Measurements from ENCODE around the gene C4BPA.

Gene C4BPA

GRCh38 chr1:207084232-207084631 lies 19.8 kb upstream of the C4BPA start (continued):
- TF ChIP-seq ZNF311 (tag by site-specific recombination; IDR thresholded peaks at IDR 0.05; ENCODE audit: borderline replicate concordance) (no peak), ZNF654 (tag by site-specific recombination; IDR thresholded peaks at IDR 0.05; ENCODE audit: low read depth) (no peak), ZSCAN16 (tag by site-specific recombination; IDR thresholded peaks at IDR 0.05) (no peak), ZFHX2 (tag by site-specific recombination; conservative IDR thresholded peaks at IDR 0.05) (no peak)

DNA sequence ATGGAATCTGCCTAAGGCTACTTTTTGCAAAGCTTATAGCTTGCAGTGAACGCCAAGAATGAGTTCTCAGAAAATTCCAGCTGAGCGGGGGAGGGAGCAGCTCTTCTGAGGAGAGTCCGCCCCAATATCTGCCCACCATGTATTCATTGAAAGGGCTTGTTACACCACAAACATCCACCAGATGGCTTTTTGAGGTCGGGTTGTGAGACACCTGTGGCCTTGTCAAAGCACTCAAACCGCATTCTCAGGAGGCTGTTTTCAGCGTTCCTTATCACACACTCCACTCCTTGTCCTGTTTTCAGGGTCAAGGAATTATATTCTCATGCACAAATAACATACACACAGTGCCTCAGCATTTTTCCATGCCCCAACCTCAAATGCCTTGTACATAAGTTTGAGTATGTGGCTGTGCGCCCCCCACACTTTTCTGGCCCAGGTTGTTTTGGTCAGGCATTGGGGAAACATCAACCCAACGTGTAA lies 19.3 kb upstream of the C4BPA start:
- H3K9me3 ChIP-seq (ENCODE audit: control insufficient read depth, insufficient read depth, low read depth, low read length): no peaks in the 10 kb centered on the region
- ChIA-PET POLR2A (interaction anchor here (1.1 kb wide), 1 partner anchor 237 kb away, joined by 3 read pairs; the partner anchor contains the start of gene CD55), CTCF (interaction anchor here (0.6 to 3.5 kb wide), 19 partner anchors 9 to 438 kb away, joined by 3 to 42 read pairs (median 4); partner anchors contain the start of gene PFKFB2)
- no peak overlapping the region for H3K4me3 ChIP-seq (ENCODE audit: low read depth, low read length)
- no peak overlapping the region for H3K27ac ChIP-seq (ENCODE audit: extremely low read depth, low read depth, low read length)
- TF ChIP-seq ZNF654 (tag by site-specific recombination; IDR thresholded peaks at IDR 0.05; ENCODE audit: low read depth) (peak; percentile 59), CTCF (tag by site-specific recombination; IDR thresholded peaks at IDR 0.05) (peak; percentile 60), ZNF335 (tag by site-specific recombination; conservative IDR thresholded peaks at IDR 0.05) (peak; percentile 42), KLF8 (tag by site-specific recombination; IDR thresholded peaks at IDR 0.05) (no peak), ZFHX2 (tag by site-specific recombination; conservative IDR thresholded peaks at IDR 0.05) (peak; percentile 31; the same call in 1 of the 2 replicates), SCRT1 (tag by site-specific recombination; IDR thresholded peaks at IDR 0.05; ENCODE audit: borderline replicate concordance) (peak; percentile 95), ZNF341 (tag by site-specific recombination; IDR thresholded peaks at IDR 0.05; ENCODE audit: low read depth) (0 out of 2 replicates have a peak, but pooled peaks have one; percentile 20), HOXA7 (CRISPR knock-in tag; IDR thresholded peaks at IDR 0.05; ENCODE audit: borderline replicate concordance) (no peak), SCRT2 (tag by site-specific recombination; IDR thresholded peaks at IDR 0.05) (peak; percentile 99), ZNF426 (tag by site-specific recombination; IDR thresholded peaks at IDR 0.05) (no peak), EGR2 (tag by site-specific recombination; IDR thresholded peaks at IDR 0.05; ENCODE audit: low read depth) (peak; percentile 43; the same call in 1 of the 2 replicates)
- TF ChIP-seq, protein P1, sequence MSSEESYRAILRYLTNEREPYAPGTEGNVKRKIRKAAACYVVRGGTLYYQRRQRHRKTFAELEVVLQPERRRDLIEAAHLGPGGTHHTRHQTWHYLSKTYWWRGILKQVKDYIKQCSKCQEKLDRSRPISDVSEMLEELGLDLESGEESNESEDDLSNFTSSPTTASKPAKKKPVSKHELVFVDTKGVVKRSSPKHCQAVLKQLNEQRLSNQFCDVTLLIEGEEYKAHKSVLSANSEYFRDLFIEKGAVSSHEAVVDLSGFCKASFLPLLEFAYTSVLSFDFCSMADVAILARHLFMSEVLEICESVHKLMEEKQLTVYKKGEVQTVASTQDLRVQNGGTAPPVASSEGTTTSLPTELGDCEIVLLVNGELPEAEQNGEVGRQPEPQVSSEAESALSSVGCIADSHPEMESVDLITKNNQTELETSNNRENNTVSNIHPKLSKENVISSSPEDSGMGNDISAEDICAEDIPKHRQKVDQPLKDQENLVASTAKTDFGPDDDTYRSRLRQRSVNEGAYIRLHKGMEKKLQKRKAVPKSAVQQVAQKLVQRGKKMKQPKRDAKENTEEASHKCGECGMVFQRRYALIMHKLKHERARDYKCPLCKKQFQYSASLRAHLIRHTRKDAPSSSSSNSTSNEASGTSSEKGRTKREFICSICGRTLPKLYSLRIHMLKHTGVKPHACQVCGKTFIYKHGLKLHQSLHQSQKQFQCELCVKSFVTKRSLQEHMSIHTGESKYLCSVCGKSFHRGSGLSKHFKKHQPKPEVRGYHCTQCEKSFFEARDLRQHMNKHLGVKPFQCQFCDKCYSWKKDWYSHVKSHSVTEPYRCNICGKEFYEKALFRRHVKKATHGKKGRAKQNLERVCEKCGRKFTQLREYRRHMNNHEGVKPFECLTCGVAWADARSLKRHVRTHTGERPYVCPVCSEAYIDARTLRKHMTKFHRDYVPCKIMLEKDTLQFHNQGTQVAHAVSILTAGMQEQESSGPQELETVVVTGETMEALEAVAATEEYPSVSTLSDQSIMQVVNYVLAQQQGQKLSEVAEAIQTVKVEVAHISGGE (tag by site-specific recombination; conservative IDR thresholded peaks at IDR 0.05; ENCODE audit: low read depth): no peak
- TF ChIP-seq, protein P2, sequence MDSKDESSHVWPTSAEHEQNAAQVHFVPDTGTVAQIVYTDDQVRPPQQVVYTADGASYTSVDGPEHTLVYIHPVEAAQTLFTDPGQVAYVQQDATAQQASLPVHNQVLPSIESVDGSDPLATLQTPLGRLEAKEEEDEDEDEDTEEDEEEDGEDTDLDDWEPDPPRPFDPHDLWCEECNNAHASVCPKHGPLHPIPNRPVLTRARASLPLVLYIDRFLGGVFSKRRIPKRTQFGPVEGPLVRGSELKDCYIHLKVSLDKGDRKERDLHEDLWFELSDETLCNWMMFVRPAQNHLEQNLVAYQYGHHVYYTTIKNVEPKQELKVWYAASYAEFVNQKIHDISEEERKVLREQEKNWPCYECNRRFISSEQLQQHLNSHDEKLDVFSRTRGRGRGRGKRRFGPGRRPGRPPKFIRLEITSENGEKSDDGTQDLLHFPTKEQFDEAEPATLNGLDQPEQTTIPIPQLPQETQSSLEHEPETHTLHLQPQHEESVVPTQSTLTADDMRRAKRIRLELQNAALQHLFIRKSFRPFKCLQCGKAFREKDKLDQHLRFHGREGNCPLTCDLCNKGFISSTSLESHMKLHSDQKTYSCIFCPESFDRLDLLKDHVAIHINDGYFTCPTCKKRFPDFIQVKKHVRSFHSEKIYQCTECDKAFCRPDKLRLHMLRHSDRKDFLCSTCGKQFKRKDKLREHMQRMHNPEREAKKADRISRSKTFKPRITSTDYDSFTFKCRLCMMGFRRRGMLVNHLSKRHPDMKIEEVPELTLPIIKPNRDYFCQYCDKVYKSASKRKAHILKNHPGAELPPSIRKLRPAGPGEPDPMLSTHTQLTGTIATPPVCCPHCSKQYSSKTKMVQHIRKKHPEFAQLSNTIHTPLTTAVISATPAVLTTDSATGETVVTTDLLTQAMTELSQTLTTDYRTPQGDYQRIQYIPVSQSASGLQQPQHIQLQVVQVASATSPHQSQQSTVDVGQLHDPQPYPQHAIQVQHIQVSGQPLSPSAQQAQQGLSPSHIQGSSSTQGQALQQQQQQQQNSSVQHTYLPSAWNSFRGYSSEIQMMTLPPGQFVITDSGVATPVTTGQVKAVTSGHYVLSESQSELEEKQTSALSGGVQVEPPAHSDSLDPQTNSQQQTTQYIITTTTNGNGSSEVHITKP (tag by site-specific recombination; IDR thresholded peaks at IDR 0.05): peak; percentile 22; the same call in 1 of the 2 replicates
- TF ChIP-seq, protein P3, sequence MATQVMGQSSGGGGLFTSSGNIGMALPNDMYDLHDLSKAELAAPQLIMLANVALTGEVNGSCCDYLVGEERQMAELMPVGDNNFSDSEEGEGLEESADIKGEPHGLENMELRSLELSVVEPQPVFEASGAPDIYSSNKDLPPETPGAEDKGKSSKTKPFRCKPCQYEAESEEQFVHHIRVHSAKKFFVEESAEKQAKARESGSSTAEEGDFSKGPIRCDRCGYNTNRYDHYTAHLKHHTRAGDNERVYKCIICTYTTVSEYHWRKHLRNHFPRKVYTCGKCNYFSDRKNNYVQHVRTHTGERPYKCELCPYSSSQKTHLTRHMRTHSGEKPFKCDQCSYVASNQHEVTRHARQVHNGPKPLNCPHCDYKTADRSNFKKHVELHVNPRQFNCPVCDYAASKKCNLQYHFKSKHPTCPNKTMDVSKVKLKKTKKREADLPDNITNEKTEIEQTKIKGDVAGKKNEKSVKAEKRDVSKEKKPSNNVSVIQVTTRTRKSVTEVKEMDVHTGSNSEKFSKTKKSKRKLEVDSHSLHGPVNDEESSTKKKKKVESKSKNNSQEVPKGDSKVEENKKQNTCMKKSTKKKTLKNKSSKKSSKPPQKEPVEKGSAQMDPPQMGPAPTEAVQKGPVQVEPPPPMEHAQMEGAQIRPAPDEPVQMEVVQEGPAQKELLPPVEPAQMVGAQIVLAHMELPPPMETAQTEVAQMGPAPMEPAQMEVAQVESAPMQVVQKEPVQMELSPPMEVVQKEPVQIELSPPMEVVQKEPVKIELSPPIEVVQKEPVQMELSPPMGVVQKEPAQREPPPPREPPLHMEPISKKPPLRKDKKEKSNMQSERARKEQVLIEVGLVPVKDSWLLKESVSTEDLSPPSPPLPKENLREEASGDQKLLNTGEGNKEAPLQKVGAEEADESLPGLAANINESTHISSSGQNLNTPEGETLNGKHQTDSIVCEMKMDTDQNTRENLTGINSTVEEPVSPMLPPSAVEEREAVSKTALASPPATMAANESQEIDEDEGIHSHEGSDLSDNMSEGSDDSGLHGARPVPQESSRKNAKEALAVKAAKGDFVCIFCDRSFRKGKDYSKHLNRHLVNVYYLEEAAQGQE (tag by site-specific recombination; IDR thresholded peaks at IDR 0.05): no peak
- H3K36me3 ChIP-seq (ENCODE audit: control insufficient read depth in 2 of 2, insufficient read depth in 1 of 2, low read length in 2 of 2): no peaks in the 10 kb centered on the region
- no peaks in the 10 kb centered on the region for H3K4me1 ChIP-seq (ENCODE audit: control insufficient read depth, insufficient read depth, low read length)

Data from HEK293 (cell line).